ENCODE data around the gene IRF2BP1.

Gene IRF2BP1

GRCh38 chr19:45863840-45864628, 21.9 kb downstream of the IRF2BP1 start, which contains the start of gene FOXA3:
Gene FOXA3, plus strand, starts transcription at chr19:45864326. Its CDS starts 131 bp downstream, at chr19:45864457.
- DNase-seq (ENCODE audit: extremely low spot score, insufficient read length, low read depth), result peak; percentile 64
- no peak for FAIRE-seq

- DNase-seq (ENCODE audit: extremely low spot score, insufficient read length, low read depth), result no peak
- no peak for FAIRE-seq
Observed at GRCh38 chr19:45863335-45863839, 22.6 kb downstream of the IRF2BP1 start.

GRCh38 chr19:45862564-45863334, 23.2 kb downstream of the IRF2BP1 start, which contains the start of gene SYMPK:
Gene SYMPK, minus strand, starts transcription at chr19:45863147. Its CDS starts 8,652 bp downstream, at chr19:45854495.
- DNase-seq (ENCODE audit: extremely low spot score, insufficient read length, low read depth), result peak; percentile 99
- peak; percentile 99 for FAIRE-seq

GRCh38 chr19:45862271-45862563, 23.7 kb downstream of the IRF2BP1 start:
- DNase-seq (ENCODE audit: extremely low spot score, insufficient read length, low read depth) (no peak), FAIRE-seq (no peak)

GRCh38 chr19:45860359-45861259, 25.3 kb downstream of the IRF2BP1 start:
- FAIRE-seq (no peak), DNase-seq (ENCODE audit: extremely low spot score, insufficient read length, low read depth) (no peak)

- FAIRE-seq, result no peak
- DNase-seq (ENCODE audit: extremely low spot score, insufficient read length, low read depth), result no peak
Observed at GRCh38 chr19:45854167-45854778, 31.7 kb downstream of the IRF2BP1 start.

GRCh38 chr19:45852983-45853382, 33.0 kb downstream of the IRF2BP1 start:
- DNase-seq (ENCODE audit: extremely low spot score, insufficient read length, low read depth), result no peak

GRCh38 chr19:45852145-45852750, 33.7 kb downstream of the IRF2BP1 start:
- DNase-seq (ENCODE audit: extremely low spot score, insufficient read length, low read depth) (no peak), FAIRE-seq (no peak)

More at GRCh38 chr19:45852983-45853382, 33.0 kb downstream of the IRF2BP1 start:
- FAIRE-seq, result no peak

GRCh38 chr19:45848922-45849321, 37.0 kb downstream of the IRF2BP1 start:
- DNase-seq (ENCODE audit: extremely low spot score, insufficient read length, low read depth) (no peak), FAIRE-seq (no peak)

- FAIRE-seq (no peak), DNase-seq (ENCODE audit: extremely low spot score, insufficient read length, low read depth) (no peak)
Observed at GRCh38 chr19:45847663-45848062, 38.3 kb downstream of the IRF2BP1 start.

- FAIRE-seq, result no peak
Observed at GRCh38 chr19:45842198-45842597, 43.7 kb downstream of the IRF2BP1 start.

GRCh38 chr19:45834970-45835369, 51.0 kb downstream of the IRF2BP1 start:
- FAIRE-seq (no peak), DNase-seq (ENCODE audit: extremely low spot score, insufficient read length, low read depth) (no peak)

More at GRCh38 chr19:45842198-45842597, 43.7 kb downstream of the IRF2BP1 start:
- DNase-seq (ENCODE audit: extremely low spot score, insufficient read length, low read depth), result no peak

All from GM18507 (cell line).